ENCODE results near the gene RPL10.

The RPL10 gene

DNA sequence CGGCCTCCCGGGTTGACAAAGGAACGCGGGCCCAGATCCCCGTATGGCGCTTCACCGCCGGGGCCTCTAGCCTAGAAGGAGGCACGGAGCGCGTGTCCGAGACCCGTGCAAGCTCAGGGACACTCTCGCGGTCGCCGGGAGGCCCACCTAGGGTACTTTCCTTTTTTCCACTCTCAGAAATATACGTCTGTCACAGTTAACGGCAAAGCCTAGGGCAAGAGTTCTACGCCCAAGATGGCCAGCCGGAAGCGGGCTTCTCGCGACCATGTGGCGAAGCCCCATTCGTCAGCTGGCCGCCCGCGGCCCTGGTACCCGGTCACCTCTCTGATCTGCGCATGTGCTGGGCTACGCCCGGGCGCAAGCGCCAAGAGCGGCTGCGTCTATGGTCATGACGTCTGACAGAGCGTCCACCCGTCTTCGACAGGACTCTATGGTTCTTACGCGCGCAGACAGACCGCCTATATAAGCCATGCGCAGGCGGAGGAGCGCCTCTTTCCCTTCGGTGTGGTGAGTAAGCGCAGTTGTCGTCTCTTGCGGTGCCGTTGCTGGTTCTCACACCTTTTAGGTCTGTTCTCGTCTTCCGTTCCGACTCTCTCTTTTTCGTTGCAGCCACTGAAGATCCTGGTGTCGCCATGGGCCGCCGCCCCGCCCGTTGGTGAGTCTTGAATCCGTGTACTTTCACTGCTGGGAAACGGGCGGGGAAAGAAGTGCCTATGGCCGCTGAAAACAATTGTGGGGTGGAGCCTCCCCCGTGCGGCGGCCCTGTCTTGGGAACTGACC is at the start of gene RPL10:
RPL10 (plus strand) TSS at position 490 of the 780 bp plus-strand sequence; CDS start at position 633, 143 bp downstream.
- DNase-seq, result peak; percentile 96

DNA sequence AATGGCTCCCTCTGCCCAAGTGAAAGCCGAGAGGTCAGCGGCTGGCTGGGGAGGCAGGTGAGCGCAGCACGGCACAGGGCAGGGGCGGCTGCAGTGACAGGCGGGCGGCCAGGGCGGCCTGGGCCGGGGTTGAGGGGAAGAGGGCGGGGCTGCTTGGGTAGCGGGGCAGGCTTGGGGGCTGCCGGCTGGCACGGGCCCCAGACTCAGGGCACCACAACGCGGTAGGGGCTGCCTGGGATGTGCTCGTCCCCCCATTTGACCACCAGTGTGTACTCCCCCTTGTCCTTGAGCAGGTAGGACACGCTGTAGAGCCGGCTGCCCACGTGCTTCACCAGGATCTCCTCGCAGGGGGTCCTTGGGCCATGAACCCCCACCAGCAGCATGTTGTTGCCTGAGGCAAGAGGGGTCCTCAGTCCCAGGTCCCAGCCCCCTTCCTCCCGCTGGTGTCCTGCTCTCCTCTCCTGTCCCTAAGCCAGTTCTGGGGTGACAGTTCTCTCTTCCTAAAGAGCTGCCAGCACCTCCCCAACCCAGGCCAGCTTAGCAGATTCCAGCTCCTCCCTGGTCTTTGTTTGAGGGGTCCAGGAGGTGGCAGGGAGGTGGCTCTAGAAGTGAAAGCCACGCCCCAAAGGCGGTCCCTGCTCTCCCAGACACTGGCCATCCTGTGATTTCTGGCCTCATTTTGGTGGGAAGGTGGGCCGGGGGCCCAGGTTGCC is 49.4 kb upstream of the RPL10 start:
- no peak for DNase-seq

DNA sequence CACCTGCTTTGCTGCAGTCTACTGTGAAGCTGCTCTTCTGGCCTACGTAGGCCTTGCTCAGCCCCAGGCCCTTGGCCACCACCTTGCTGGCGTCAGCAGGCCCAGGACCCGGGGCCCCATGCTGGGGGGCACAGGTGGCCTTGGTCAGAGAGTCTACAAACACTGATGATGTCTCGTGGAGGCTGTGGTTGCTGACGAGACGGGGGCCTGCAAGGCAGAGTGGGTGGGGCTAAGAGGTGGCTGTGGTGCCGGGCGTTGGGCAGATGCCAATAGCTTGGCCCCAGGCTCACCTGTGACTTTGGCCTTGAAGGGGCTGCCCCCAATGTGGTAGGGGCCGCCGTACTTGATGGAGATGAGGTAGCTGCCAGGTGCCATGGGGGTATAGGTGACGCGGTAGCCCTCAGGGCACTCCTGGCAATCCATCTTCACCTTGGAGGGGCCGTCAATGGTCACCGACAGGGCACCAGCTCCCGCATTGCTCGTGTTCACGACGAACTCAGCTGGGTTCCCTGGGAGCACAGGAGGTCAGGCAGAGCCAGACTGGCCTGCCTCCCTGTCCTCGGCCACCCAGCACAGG is 48.7 kb upstream of the RPL10 start:
- DNase-seq, result no peak

DNA sequence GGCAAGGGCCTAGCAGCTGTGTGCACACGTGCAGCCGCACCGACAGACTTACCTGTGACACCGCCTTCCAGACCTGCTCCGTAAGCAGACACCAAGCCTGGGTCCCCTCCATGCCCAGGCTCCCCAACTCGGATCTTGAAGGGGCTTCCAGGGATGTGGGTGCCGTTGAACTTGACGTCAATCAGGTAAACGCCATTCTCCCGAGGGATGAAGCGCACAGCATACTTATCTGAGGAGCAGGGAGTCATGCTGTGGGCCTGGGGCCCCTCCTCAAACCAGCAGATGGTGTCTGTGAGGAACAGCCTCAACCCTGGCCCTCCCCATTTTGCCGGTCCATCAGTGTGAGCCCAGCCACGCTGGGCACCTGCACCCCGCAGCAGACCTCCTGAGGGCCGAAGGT is 48.2 kb upstream of the RPL10 start:
- DNase-seq, result no peak

GRCh38 chrX:154350429-154351182 is 47.6 kb upstream of the RPL10 start:
- DNase-seq, result no peak

DNA sequence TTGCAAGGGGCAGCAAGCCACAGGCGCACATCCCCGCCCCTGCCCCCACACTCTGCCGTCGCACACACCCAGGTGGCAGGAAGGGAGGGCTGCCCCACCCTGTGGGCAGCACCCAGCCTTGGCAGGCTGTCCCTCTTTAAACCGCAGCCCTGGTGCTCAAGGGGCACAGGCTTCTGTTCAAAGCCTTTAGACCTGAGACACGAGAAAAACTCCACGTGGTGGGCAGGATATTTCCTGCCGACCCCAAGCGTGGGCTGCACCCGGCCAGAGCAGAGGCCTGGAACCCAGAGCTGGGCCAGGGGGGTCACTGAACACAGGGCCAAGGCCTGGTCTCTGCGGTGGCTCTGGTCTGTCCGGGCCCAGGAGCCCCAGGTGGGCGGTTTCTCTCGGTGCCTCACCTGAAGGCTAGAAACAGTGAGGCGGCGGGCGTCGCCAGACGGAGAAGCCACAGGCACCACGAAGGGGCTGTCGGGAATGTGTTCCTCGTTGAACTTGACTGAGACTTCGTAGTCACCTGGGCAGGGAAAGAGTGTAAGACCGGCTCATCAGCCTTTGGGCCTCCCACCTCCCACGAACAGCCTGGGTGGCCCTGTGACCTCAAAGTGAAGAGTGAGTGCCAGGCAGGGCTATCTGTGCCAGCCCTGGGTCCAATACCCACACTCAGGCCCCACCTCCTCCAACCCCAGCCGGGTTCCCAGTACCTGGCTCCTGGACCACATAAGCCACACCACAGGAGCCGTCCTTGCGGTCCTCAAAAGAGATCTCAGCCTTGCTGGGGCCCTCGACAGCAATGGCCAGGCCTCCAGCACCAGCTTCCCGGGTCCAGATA is 46.8 kb upstream of the RPL10 start:
- no peak for DNase-seq

DNA sequence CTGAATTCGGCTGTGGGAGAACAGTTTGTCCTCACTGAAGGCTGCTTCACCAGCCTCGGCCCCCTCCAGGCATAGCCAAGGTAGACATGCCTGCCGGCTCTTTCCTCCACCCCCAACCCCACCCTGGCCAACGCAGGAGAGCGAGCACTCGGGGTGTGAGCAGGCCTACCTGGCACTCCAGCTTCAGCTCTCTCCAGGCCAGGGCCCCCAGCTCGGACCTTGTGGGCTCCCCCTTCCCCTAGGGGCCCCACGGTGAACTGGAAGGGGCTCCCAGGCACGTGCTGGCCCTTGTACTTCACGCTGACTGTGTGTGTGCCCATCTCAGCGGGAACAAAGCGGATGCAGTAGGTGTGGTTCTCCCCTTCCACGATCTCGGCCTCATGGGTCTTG is 46.2 kb upstream of the RPL10 start:
- no peak for DNase-seq

- DNase-seq, result no peak
Measured at GRCh38 chrX:154352466-154352865, 45.7 kb upstream of the RPL10 start.

GRCh38 chrX:154353172-154353843 is 44.9 kb upstream of the RPL10 start:
- DNase-seq, result no peak

GRCh38 chrX:154354013-154354412 is 44.2 kb upstream of the RPL10 start:
- no peak for DNase-seq

DNA sequence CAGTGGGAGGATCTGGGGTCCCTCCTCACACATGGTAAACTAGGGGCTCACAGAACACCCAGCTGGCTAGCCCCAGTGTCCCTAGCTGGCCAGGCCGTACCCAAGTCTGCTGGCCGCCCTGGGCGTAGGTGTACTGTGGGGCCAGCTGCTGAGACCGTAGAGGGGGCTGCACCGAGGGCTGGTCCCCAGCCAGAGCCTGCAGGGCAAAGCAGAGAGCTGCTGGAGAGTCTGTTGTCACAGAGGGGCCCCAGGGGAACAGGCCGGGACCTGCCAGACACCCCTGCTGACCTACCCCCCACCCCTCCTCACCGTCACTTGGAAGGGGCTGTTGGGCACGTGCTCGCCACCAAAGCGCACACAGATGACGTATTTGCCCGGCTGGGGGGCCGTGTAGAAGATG is 43.7 kb upstream of the RPL10 start:
- DNase-seq, result no peak

DNA sequence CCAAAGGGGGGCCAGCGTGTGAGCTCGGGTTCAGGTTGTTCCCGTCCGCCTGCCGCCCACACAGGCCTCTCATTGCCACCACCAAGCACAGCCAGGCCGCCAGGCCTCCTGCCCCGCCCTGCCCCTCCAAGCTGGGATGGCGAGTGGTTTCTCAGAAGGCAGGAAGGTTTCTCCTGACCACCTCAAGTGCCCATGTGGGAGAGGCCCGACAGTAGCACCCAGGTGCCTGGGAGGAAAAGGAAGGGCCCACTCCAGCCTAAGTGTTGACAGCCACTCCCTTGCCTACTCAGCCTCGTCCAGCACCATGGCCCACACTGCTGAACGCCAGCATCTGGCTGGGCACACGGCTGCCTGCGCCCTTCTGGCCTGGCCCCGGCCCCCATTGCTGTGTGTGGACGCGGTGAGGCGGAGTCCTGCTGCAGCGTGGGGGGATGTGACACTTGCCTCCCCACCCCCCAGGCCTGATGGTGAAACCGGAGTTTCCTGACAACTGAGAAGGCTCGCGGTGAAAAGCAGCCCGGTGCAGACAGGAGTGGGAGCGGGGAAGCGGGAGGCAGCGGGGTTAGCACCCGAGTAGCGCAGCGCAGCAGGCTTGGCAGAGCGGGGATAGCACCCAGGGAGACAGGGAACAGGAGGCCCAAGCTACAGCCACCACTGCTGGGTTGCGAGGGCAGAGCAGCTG is 42.9 kb upstream of the RPL10 start:
- no peak for DNase-seq

DNA sequence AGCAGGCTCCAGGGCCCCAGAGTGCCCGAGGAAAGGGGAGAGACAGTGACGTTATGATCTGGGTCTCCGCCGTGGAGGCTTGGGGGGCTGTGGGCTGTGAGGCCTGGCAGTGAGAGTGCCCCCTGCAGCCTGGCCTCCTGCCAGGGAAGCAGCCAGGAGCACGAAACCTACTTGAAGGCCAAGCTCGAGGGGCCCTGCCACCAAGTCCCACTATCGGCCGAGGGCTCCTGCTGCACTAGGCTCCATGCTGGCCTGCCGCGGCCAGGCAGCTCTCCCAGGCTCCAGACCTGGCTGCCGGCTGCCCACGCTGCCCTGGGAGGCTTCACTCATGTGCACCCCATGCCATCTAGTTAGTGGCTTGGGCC is 42.4 kb upstream of the RPL10 start:
- DNase-seq, result no peak

DNA sequence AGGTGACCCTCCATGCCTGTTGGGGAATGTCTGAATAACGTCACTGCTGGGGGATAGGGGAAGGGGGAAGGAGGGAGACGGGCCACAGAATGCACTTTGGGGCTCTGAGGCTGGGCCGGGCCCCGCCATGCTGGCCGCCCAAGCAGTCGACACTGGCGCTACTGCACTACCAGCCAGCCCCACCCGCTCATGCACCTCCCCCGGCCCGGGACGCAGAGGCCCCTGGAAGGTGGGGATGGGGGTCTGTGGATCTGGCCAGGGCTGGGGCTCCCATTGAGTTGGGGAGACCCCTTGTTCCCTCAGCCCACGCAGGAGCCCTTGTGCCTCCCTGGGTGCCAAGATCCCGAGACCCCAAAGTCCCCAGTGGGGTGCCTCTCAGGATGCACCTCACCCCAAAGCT is 41.6 kb upstream of the RPL10 start:
- DNase-seq, result no peak

DNA sequence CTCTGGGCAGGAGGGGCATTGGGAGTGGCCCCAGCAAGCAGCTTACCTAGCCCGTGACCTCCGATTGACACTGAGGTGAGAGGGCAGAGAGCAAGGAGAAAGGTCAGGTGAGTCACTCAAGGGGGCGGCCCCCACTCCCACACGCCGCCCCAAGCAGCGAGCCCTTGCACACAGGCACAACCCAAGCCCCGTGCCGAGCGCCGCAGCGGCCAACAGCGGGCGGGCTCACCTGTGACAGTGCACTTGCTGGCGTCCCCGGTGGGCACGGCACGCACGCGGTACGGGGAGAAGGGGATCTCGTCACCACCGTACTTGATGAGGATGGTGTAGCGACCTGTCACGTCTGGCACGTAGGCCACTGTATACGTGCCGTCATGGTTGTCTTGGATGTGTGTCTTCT is 41.0 kb upstream of the RPL10 start:
- DNase-seq, result no peak

GRCh38 chrX:154358011-154358410 is 40.2 kb upstream of the RPL10 start:
- no peak for DNase-seq

GRCh38 chrX:154358829-154359228 is 39.3 kb upstream of the RPL10 start:
- no peak for DNase-seq

GRCh38 chrX:154359362-154360154 is 38.6 kb upstream of the RPL10 start:
- no peak for DNase-seq

DNA sequence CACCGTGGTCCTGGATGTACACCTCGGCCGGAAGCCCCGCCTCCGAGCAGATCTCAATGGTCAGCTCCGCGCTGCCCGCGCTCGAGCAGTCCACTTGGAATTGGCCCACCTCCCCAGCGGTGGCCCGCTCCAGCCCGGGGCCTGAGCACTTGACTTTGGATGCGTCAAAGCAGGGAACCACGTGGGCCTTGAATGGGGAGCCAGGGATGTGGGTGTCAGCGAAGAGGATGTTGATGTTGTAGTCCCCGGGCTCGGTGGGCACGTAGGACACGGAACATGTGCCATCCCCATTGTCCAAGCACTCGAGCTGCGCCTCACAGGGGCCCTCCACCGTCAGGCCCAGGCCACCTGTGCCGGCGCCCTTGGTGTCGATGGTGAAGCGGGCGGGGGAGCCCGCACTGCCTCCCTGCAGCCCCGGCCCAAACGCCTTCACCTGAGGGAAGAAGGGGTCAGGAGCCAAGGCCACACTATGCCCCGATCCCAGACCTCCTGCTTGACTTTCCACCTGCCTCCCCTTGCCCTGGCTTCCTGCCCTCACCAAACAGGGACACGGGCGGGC is 37.9 kb upstream of the RPL10 start:
- DNase-seq, result no peak

- DNase-seq, result no peak
Measured at GRCh38 chrX:154362085-154362742, 36.0 kb upstream of the RPL10 start.
